WI38 (cell line): Measurements from ENCODE around the gene DHODH.
"Not testable (repeated sequence)": the region's sequence is repeated elsewhere in the genome, so short reads cannot be mapped to it uniquely, and the experiment has no call there.

Experiments
- H3K4me3 ChIP-seq: 2 replicates; pipeline ENCODE4 v1.5.1; 2011; ENCODE audit warnings: low read depth, mild to moderate bottlenecking, control low read depth, low read length
- TF ChIP-seq, protein P1 (sequence below): IDR thresholded peaks from 2 replicates; pipeline ENCODE4 v1.5.1; 2012; ENCODE audit warnings: low read depth, mild to moderate bottlenecking, control low read depth, low read length

DHODH gene

GRCh38 chr16:72055911-72056310 is 47.4 kb downstream of the DHODH start:
- TF ChIP-seq, protein P1, sequence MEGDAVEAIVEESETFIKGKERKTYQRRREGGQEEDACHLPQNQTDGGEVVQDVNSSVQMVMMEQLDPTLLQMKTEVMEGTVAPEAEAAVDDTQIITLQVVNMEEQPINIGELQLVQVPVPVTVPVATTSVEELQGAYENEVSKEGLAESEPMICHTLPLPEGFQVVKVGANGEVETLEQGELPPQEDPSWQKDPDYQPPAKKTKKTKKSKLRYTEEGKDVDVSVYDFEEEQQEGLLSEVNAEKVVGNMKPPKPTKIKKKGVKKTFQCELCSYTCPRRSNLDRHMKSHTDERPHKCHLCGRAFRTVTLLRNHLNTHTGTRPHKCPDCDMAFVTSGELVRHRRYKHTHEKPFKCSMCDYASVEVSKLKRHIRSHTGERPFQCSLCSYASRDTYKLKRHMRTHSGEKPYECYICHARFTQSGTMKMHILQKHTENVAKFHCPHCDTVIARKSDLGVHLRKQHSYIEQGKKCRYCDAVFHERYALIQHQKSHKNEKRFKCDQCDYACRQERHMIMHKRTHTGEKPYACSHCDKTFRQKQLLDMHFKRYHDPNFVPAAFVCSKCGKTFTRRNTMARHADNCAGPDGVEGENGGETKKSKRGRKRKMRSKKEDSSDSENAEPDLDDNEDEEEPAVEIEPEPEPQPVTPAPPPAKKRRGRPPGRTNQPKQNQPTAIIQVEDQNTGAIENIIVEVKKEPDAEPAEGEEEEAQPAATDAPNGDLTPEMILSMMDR: no peak
- H3K4me3 ChIP-seq: no peak overlapping the region

- not testable (repeated sequence) for H3K4me3 ChIP-seq
Measured at GRCh38 chr16:72057313-72057712, 48.8 kb downstream of the DHODH start.

DNA sequence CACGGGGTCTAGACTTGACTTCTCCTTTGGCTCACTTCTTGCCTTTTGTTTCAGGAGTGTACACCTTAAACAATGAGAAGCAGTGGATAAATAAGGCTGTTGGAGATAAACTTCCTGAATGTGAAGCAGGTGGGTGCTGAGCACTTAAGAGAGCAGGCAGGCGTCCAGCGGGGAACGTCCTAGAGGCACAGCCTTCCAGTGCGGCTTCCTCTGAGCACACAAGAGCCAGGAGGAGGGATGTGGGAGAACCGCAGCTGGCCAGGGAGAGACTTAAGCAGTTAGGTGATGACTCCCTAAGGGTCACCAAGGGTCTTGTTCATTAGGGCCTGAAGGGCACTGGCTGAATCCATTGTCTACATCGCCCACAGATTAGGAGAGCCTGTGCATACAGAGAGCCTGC is 50.5 kb downstream of the DHODH start:
- H3K4me3 ChIP-seq: not testable (repeated sequence)

- TF ChIP-seq, protein P1: no peak
- no peak overlapping the region for H3K4me3 ChIP-seq
Measured at GRCh38 chr16:72060405-72060804, 51.9 kb downstream of the DHODH start.

- H3K4me3 ChIP-seq: no peak overlapping the region
- TF ChIP-seq, protein P1: no peak
Measured at GRCh38 chr16:72061564-72061963, 53.0 kb downstream of the DHODH start.

GRCh38 chr16:72064361-72064894 is 55.9 kb downstream of the DHODH start:
- TF ChIP-seq, protein P1: no peak
- no peak overlapping the region for H3K4me3 ChIP-seq

GRCh38 chr16:72066747-72067146 is 58.2 kb downstream of the DHODH start:
- H3K4me3 ChIP-seq: no peak overlapping the region
- TF ChIP-seq, protein P1: peak; percentile 27; the same call in 1 of the 2 replicates

GRCh38 chr16:72068930-72069329 is 60.4 kb downstream of the DHODH start:
- TF ChIP-seq, protein P1: no peak
- H3K4me3 ChIP-seq: no peak overlapping the region
